Measurements from ENCODE around the gene ATP5F1B. TPM values are rescaled to one million over a fixed set of nuclear protein-coding genes. Genes with fewer than 3 reads are reported as not detected.

ATP5F1B gene
- total RNA-seq, 1 donor from 2014 or later = 3,077 TPM

DNA sequence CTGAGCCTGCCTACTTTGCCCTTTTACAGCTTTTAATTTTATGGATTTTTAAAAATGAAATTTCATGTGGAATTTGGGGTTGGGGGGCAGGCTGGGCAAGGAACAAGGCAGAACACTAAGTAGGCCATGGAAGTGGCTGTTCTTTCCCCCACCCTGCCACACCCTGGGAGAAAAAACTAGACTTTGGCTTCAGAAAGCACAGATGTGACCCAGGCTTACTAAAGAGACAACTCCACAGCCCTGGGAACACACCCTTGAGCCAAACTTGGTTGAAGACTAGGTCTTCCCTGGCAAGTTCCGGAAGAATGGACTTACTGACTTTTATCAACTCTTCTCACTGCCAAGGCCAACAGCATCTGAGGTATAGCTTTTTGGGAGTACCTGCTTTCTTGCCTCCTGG lies 56.0 kb downstream of the ATP5F1B start:
- DNase-seq (no peak), ATAC-seq (ENCODE audit: poor library complexity) (no peak)
- intact Hi-C loops (cut with DNase I) = no loop called here

Other genes with a start within 250 kb of the ATP5F1B start
- 2.7 TPM for gene TIMELESS, start 196.6 kb downstream of the ATP5F1B start, total RNA-seq
- not detected for gene MIP, start 191.3 kb downstream of the ATP5F1B start, total RNA-seq
- gene SPRYD4, start 177.4 kb downstream of the ATP5F1B start, total RNA-seq = 2.9 TPM
- 0.40 TPM for gene GLS2, start 157.8 kb downstream of the ATP5F1B start, total RNA-seq
- gene RBMS2, start 124.2 kb downstream of the ATP5F1B start, total RNA-seq = 25.0 TPM
- 28.5 TPM for gene BAZ2A, start 15.7 kb downstream of the ATP5F1B start, total RNA-seq
- gene PTGES3, start 42.3 kb upstream of the ATP5F1B start, total RNA-seq = 132 TPM
- gene NACA, start 79.3 kb upstream of the ATP5F1B start, total RNA-seq = 449 TPM
- gene PRIM1, start 106.3 kb upstream of the ATP5F1B start, total RNA-seq = 3.6 TPM
- 0.51 TPM for gene HSD17B6, start 117.3 kb upstream of the ATP5F1B start, total RNA-seq

All from Right ventricle myocardium superior (tissue), 1 donor.